HEK293 (cell line): ENCODE measurements around the gene NCDN.

ENCODE experiments used
- ZNF274 ChIP-seq, 2 experiments: fragments of 200-500 bp in 1 of 2; fragments of 450-650 bp in 1 of 2; sonication (Bioruptor generic) in 1 of 2; formaldehyde crosslinking in 1 of 2; IDR thresholded peaks; 2 replicates each; pipeline versions ENCODE4 v1.5.1 to v1.6.1; 2014 to 2016; ENCODE audit warnings: borderline replicate concordance in 1 of 2, inconsistent platforms in 1 of 2, low read length in 1 of 2, missing biosample characterization in 1 of 2, missing genetic modification characterization in 1 of 2
- TF ChIP-seq, protein P1 (sequence below): fragments of 450-650 bp; IDR thresholded peaks from 2 replicates; pipeline ENCODE4 v1.5.1; 2018; ENCODE audit warnings: missing biosample characterization, missing genetic modification characterization
- TF ChIP-seq, protein P2 (sequence below): fragments of 450-650 bp; formaldehyde crosslinking; IDR thresholded peaks from 2 replicates; pipeline ENCODE4 v1.5.1; 2016; ENCODE audit warnings: missing biosample characterization, missing genetic modification characterization

DNA sequence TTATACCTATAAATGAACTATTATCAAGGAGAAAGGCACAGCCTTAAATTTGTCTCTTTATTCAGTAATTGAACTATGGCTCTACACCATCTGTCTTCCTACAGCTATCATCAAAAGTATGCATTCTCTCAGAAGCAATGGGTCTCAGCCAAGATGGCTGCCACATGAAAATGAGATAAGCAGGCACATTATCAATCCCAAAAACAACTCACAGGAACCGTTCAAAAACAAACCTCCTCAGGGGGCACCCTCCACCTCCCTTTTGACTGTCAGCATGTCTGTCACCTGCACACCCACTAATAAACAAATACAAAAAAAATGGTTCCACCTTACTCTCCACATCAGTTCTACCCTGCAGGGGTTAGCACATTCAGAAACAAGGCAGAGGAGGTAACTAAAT is 24.0 kb upstream of the NCDN start:
- TF ChIP-seq, protein P1, sequence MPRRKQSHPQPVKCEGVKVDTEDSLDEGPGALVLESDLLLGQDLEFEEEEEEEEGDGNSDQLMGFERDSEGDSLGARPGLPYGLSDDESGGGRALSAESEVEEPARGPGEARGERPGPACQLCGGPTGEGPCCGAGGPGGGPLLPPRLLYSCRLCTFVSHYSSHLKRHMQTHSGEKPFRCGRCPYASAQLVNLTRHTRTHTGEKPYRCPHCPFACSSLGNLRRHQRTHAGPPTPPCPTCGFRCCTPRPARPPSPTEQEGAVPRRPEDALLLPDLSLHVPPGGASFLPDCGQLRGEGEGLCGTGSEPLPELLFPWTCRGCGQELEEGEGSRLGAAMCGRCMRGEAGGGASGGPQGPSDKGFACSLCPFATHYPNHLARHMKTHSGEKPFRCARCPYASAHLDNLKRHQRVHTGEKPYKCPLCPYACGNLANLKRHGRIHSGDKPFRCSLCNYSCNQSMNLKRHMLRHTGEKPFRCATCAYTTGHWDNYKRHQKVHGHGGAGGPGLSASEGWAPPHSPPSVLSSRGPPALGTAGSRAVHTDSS: no peak
- TF ChIP-seq, protein P2, sequence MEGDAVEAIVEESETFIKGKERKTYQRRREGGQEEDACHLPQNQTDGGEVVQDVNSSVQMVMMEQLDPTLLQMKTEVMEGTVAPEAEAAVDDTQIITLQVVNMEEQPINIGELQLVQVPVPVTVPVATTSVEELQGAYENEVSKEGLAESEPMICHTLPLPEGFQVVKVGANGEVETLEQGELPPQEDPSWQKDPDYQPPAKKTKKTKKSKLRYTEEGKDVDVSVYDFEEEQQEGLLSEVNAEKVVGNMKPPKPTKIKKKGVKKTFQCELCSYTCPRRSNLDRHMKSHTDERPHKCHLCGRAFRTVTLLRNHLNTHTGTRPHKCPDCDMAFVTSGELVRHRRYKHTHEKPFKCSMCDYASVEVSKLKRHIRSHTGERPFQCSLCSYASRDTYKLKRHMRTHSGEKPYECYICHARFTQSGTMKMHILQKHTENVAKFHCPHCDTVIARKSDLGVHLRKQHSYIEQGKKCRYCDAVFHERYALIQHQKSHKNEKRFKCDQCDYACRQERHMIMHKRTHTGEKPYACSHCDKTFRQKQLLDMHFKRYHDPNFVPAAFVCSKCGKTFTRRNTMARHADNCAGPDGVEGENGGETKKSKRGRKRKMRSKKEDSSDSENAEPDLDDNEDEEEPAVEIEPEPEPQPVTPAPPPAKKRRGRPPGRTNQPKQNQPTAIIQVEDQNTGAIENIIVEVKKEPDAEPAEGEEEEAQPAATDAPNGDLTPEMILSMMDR (tag by site-specific recombination): no peak
- TF ChIP-seq ZNF274 (IDR thresholded peaks at IDR 0.05; ENCODE audit: low read length): no peak
- no peak for TF ChIP-seq ZNF274 (tag by site-specific recombination; IDR thresholded peaks at IDR 0.05; ENCODE audit: borderline replicate concordance)
